NAMALWA (cell line): Measurements from ENCODE around the gene CES5A.
"Not testable (repeated sequence)": the region's sequence is repeated elsewhere in the genome, so short reads cannot be mapped to it uniquely, and the experiment has no call there.

Source experiments
- DNase-seq: peaks from one replicate; pipeline ENCODE4 v3.0.0-alpha.2; 2015; ENCODE audit warnings: low spot score

The CES5A gene

DNA sequence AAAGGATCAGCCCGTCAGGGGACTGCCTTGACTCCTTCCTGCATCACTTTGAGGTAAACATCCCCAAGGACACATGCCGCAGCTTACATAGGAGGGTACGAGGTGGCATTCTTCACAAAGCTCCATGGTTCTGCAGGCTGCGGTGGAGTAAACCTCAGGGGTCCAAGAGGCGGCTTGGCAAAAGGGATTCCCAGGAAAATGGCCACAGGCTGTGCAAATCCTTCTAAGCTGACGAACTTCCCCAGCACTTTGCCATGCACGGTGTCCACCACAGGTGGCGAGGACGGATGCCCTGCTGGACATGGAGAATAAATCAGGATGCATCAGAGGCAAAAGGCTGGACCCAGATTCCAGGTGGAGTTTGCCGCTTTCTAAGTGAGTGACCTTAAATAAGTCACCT lies 46.5 kb downstream of the CES5A start:
- DNase-seq: no peak

- DNase-seq: no peak
Measured at GRCh38 chr16:55825115-55825728, 50.0 kb downstream of the CES5A start.

DNA sequence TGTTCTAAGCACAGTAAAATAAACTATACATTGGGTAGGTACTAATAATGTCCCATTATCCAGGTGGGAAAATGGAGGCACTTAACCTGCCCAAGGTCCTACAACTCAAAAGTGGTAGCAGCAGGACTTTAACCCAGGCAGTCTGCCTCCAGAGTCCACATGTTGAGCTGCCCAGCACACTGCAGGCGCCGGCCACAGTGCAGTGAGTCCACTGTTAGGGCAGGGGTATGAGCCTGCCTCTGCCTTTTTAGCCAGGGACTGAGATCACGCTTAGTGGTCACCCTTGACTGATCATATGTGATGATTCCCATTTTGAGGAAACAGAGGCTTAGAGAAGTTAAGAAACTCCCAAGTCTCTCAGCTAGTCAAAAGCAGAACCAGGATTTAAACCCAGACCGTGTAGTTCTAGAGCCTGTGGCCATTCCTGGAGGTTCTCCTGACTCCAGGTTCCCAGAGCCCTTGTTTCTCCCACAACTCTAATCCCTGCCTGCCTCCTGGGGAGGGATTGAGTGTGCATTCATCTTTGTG lies 50.6 kb downstream of the CES5A start:
- no peak for DNase-seq

DNA sequence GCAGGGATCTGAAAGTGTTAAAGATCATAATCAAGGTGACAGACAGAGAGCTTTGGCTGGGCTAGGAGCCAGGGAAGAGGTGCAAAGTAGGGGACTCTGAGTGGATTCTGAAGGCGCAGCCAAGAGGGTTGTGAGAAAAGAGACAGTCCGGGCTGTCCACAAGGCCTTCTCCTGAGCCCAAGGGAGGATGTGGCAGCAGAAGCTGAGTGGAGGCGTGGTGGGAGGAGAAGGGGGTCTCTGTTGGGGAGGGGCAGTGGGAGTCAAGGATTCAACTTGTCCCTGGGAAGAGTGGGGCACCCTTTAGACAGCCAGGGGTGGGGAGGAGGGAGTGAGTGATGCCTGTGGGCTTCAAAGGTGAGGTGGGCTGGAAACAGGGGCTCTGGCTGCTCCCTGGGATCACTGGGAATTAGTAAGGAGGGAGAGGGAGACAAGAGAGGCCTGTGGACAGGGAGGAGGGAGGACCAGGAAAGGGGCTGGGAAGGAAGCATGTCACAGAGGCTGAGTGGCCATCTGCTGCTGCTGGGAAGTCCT lies 52.8 kb downstream of the CES5A start:
- DNase-seq: no peak

GRCh38 chr16:55821210-55821609 lies 54.0 kb downstream of the CES5A start:
- DNase-seq: no peak

- no peak for DNase-seq
Measured at GRCh38 chr16:55820615-55821014, 54.6 kb downstream of the CES5A start.

DNA sequence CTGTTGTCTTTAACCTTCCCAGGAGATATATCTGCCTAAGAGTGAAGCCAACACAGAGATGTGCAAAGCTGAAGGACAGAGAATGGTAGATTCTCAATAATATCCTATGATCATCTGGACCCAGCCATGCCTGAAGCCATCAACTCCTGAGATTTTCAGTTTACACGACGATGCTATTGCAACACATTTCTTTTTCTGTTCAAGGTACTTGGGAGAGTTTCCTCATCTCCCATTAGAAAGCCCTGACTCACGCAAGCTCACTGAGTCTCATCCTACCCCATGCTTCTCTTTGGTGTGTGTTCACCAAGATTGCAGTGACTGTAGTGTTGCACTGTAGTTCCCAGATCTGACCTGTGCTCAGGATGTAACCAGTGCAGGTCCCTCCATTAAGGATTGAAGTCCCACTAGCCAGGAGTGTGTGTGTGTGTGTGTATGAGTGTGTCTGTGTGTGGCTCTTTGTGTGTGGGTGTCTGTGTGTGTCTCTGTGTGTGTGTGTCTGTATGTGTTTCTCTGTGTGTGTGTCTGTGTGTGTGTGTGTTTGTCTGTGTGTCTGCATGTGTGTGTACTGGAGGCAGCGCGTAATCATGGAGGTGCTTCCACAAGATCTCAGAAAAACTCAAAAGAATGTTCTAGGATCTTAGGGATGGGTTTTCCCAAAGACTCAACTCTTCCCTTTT lies 57.8 kb downstream of the CES5A start:
- DNase-seq: no peak

- not testable (repeated sequence) for DNase-seq
Measured at GRCh38 chr16:55816222-55816621, 59.0 kb downstream of the CES5A start.

DNA sequence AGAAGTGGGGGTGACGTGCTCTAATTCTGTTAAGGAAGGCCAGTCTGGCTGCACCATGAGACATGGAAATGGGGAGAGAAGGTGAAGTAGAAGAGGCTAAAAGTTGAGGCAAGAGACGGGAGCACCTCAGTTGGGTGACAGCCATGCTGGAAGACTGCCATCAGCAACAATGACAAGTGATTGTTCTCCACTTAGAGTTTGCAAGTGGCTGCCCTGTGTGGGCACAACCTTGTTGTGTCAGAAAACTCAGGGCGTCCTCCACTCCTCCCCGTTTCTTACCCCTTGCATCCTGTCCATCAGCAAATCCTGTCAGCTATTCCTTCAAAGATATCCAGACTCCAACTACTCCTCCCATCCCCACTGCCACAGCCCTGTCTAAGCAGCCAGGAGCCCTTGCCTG lies 59.9 kb downstream of the CES5A start:
- DNase-seq: no peak

- not testable (repeated sequence) for DNase-seq
Measured at GRCh38 chr16:55814174-55814573, 61.0 kb downstream of the CES5A start.

DNA sequence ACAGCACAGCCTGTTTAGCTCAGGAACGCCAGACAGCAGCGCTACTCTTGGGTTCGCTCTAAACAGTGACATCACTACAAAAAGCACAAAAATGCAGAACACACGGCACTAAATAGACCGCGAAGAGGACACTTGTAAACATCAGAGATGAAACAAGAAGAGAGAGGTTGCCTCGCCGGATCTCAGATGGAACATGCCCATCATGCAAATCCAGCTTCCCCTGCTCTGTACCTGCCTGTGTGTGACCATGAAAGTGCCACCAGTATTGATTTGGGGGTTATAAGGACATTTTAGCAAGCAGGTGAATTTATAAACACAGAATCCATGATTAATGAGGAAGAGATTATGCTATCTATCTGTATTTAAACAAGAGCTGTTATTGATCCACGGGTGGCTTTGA lies 61.4 kb downstream of the CES5A start:
- not testable (repeated sequence) for DNase-seq

DNA sequence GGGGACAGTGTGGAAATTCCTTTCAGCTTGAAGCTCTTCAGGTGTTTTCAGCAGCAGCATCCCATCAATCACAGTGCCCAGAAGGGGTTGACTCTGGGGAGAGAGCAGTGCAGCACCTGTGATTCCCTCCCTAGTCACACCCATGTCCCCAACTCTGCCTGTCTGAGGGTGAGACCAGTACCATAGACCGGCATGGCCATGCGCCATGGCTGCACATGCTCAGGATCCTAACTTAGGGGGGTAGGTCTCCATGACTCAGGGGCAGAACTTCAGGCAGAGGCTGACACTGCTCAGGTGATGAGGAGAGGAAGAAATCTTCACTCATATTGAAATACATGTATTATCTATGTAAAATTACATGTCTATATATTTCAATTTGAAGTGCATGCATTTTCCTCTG lies 62.2 kb downstream of the CES5A start:
- no peak for DNase-seq

DNA sequence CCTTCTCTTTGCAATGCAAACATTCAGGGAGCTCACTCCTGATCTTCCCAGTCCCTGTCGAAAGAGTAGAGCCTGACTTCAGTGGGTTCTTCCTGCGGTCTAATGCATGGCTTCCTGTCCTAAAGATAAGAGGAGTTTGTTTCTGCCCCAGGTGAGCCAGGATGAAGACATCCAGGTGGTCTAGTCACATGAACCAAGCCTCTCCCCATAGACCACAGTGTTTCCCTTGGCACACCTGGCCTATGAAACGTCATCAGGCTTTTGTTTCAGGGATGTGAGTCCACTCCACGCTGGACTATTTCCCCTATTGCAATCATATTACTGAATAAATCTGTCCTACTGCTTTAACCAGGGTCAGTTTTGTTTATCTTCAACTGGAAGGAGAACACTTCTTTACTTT lies 63.4 kb downstream of the CES5A start:
- DNase-seq: no peak

GRCh38 chr16:55810451-55810961 lies 64.7 kb downstream of the CES5A start:
- DNase-seq: no peak

GRCh38 chr16:55809851-55810250 lies 65.3 kb downstream of the CES5A start:
- DNase-seq: no peak

- DNase-seq: no peak
Measured at GRCh38 chr16:55809386-55809785, 65.8 kb downstream of the CES5A start.

GRCh38 chr16:55808286-55808685 lies 66.9 kb downstream of the CES5A start:
- DNase-seq: not testable (repeated sequence)

GRCh38 chr16:55805104-55805503 lies 70.1 kb downstream of the CES5A start:
- not testable (repeated sequence) for DNase-seq

DNA sequence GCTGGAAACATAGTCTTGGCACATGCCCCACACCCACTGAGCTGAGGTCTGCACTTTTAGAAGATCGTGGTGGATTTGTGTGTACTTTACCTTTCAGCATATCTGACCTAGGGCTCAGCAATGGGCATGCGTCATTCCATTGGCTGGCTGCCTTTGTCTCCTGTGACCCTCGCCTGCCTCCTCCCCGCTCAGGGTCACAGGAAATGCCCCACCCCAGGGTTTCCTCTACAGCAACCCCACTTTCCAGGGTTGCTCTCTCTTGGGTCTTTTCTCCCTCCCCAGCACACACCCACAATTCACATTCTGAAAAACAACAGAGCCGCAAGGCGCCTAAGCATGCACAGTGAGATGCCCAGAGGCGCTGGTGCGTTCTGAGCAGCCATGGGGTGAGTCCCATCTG lies 71.5 kb downstream of the CES5A start:
- not testable (repeated sequence) for DNase-seq
